ENCODE data around the gene FLYWCH2. TPM values are rescaled to one million over a fixed set of nuclear protein-coding genes. Genes with fewer than 3 reads are reported as not detected.

The FLYWCH2 gene
- total RNA-seq, 1 experiment from 2014 or later: 33.7 TPM

- intact Hi-C loops (cut with micrococcal nuclease): no loop called here
- Histone ChIP-seq H3K4me1 (ENCODE audit: control insufficient read depth in 1 of 2, insufficient read depth in 2 of 2, low read length in 2 of 2) (peaks cover 20 to 50% of the 10 kb centered on the region in 2 experiments), H3K9ac (ENCODE audit: low read length) (peak overlapping the region; percentile 80), H3K27ac (ENCODE audit: low read depth, low read length) (peak overlapping the region; percentile 99), H3K9me3 (ENCODE audit: control insufficient read depth in 1 of 2, insufficient read depth in 1 of 2, low read depth in 1 of 2, low read length in 2 of 2) (no peaks in the 10 kb centered on the region), H3K36me3 (ENCODE audit: control insufficient read depth in 1 of 2, insufficient read depth in 2 of 2, low read length in 2 of 2) (no peaks in the 10 kb centered on the region), H3K4me2 (ENCODE audit: low read length) (peak overlapping the region; percentile 91), H2AFZ (ENCODE audit: low read depth, low read length, poor library complexity, severe bottlenecking) (no peak overlapping the region), H4K20me1 (ENCODE audit: insufficient read depth) (no peaks in the 10 kb centered on the region), H3K4me3 (replicated peaks in 1 of 2; ENCODE audit: low read depth in 1 of 2, low read length in 2 of 2) (peak overlapping the region; percentile 36 to 59), H3K9me2 (ENCODE audit: insufficient read depth) (no peaks in the 10 kb centered on the region), H3K79me2 (ENCODE audit: insufficient read depth, low read length) (no peaks in the 10 kb centered on the region), H3K27me3 (ENCODE audit: insufficient read depth, low read length) (no peaks in the 10 kb centered on the region)
- BruUV-seq (replicated peaks): no TSS peak
- DNase-seq (ENCODE audit: low read depth, low spot score) (peak; percentile 96), ATAC-seq (peak; percentile 81)
- TF ChIP-seq MAX (IDR thresholded peaks at IDR 0.05): no peak
- TF ChIP-seq TCF7L2 (IDR thresholded peaks at IDR 0.05; ENCODE audit: borderline replicate concordance, extremely low read depth, insufficient read depth, insufficient read length): peak; percentile 65
- no peak for TF ChIP-seq SIN3A (IDR thresholded peaks at IDR 0.05; ENCODE audit: low read depth)
- TF ChIP-seq POLR2AphosphoS5 (IDR thresholded peaks at IDR 0.05; ENCODE audit: low read depth, low read length): peak; percentile 76
- no peak for TF ChIP-seq POLR2A (IDR thresholded peaks at IDR 0.05; ENCODE audit: borderline replicate concordance, extremely low read depth, insufficient read depth, insufficient read length)
- no peak for TF ChIP-seq JUND (IDR thresholded peaks at IDR 0.05)
- ChIA-PET RAD21 (ENCODE audit: low non-redundant PET in 1 of 2, low total read pairs in 2 of 2, uncharacterized antibody in 2 of 2, unreplicated experiment in 2 of 2) (no interaction called here), POLR2A (no interaction called here), CTCF (interaction anchor here (1.1 kb wide), 1 partner anchor 32 kb away, joined by 3 read pairs; no protein-coding TSS in a partner anchor)
Observed at GRCh38 chr16:2835638-2836493, 47.1 kb upstream of the FLYWCH2 start.

DNA sequence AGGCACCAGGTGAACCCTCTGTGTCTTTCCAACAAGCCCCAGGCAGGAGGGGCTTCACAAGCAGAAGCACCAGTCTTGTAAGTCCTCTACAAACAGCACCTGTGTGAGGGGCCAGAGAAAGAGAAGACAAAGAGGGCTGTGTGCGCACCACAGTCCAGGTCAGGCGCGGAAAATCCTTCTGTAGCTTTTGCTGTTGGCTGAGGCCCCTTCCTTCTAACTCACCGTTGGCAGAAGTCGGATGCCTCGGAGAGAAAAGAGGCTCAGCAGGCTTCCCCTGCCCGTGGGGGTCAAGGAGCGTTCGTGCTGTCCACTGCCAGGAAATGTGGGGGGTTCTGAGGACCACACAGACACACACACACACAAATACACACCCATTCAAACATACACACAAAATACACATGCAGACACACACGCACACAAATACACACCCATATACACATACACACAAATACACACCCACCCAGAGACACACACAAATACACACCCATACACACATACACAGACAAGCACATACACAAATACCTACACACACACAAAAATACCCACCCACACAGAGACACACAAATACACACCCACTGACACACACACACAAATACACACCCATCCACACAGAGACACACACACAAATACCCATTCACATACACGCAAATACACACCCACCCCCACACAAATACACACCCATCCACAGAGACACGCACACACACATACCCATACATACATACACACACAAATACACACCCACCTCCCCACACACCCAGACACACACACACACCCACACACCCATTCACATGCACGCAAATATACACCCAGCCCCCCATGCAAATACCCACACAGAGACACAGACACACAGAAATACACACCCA is 46.1 kb upstream of the FLYWCH2 start:
- no peaks in the 10 kb centered on the region for H3K36me3 ChIP-seq (ENCODE audit: control insufficient read depth in 1 of 2, insufficient read depth in 2 of 2, low read length in 2 of 2)
- H3K79me2 ChIP-seq (ENCODE audit: insufficient read depth, low read length): no peaks in the 10 kb centered on the region
- intact Hi-C loops (cut with micrococcal nuclease): no loop called here
- DNase-seq (ENCODE audit: low read depth, low spot score) (no peak), ATAC-seq (no peak)
- peaks cover 21 to 57% of the 10 kb centered on the region in 2 experiments for H3K4me1 ChIP-seq (ENCODE audit: control insufficient read depth in 1 of 2, insufficient read depth in 2 of 2, low read length in 2 of 2)
- H3K27ac ChIP-seq (ENCODE audit: low read depth, low read length): peak overlapping the region; percentile 99
- peak overlapping the region; percentile 80 for H3K9ac ChIP-seq (ENCODE audit: low read length)
- H4K20me1 ChIP-seq (ENCODE audit: insufficient read depth): no peaks in the 10 kb centered on the region
- CTCF ChIA-PET: interaction anchor here (1.1 kb wide), 1 partner anchor 31 kb away, joined by 3 read pairs; no protein-coding TSS in a partner anchor
- H3K9me2 ChIP-seq (ENCODE audit: insufficient read depth): no peaks in the 10 kb centered on the region
- POLR2A ChIA-PET: no interaction called here
- H3K4me3 ChIP-seq (replicated peaks in 1 of 2; ENCODE audit: low read depth in 1 of 2, low read length in 2 of 2): peak overlapping the region; percentile 36 to 59
- no peaks in the 10 kb centered on the region for H3K9me3 ChIP-seq (ENCODE audit: control insufficient read depth in 1 of 2, insufficient read depth in 1 of 2, low read depth in 1 of 2, low read length in 2 of 2)
- BruUV-seq (replicated peaks): TSS peak; percentile 74
- no peaks in the 10 kb centered on the region for H3K27me3 ChIP-seq (ENCODE audit: insufficient read depth, low read length)
- RAD21 ChIA-PET (ENCODE audit: low non-redundant PET in 1 of 2, low total read pairs in 2 of 2, uncharacterized antibody in 2 of 2, unreplicated experiment in 2 of 2): no interaction called here
- no peak overlapping the region for H2AFZ ChIP-seq (ENCODE audit: low read depth, low read length, poor library complexity, severe bottlenecking)
- peak overlapping the region; percentile 91 for H3K4me2 ChIP-seq (ENCODE audit: low read length)
- TF ChIP-seq ZFX (IDR thresholded peaks at IDR 0.05): no peak
- TF ChIP-seq MAX (IDR thresholded peaks at IDR 0.05): no peak
- no peak for TF ChIP-seq CBX3 (IDR thresholded peaks at IDR 0.05; ENCODE audit: low read depth)
- no peak for TF ChIP-seq ATF3 (IDR thresholded peaks at IDR 0.05)
- no peak for TF ChIP-seq ZNF274 (IDR thresholded peaks at IDR 0.05; ENCODE audit: low read depth, low read length)
- no peak for TF ChIP-seq SIN3A (IDR thresholded peaks at IDR 0.05; ENCODE audit: low read depth)
- TF ChIP-seq, protein P1, sequence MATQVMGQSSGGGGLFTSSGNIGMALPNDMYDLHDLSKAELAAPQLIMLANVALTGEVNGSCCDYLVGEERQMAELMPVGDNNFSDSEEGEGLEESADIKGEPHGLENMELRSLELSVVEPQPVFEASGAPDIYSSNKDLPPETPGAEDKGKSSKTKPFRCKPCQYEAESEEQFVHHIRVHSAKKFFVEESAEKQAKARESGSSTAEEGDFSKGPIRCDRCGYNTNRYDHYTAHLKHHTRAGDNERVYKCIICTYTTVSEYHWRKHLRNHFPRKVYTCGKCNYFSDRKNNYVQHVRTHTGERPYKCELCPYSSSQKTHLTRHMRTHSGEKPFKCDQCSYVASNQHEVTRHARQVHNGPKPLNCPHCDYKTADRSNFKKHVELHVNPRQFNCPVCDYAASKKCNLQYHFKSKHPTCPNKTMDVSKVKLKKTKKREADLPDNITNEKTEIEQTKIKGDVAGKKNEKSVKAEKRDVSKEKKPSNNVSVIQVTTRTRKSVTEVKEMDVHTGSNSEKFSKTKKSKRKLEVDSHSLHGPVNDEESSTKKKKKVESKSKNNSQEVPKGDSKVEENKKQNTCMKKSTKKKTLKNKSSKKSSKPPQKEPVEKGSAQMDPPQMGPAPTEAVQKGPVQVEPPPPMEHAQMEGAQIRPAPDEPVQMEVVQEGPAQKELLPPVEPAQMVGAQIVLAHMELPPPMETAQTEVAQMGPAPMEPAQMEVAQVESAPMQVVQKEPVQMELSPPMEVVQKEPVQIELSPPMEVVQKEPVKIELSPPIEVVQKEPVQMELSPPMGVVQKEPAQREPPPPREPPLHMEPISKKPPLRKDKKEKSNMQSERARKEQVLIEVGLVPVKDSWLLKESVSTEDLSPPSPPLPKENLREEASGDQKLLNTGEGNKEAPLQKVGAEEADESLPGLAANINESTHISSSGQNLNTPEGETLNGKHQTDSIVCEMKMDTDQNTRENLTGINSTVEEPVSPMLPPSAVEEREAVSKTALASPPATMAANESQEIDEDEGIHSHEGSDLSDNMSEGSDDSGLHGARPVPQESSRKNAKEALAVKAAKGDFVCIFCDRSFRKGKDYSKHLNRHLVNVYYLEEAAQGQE (IDR thresholded peaks at IDR 0.05; ENCODE audit: low read depth): no peak
- TF ChIP-seq EZH2phosphoT487 (IDR thresholded peaks at IDR 0.05; ENCODE audit: borderline replicate concordance): no peak
